Ishikawa (cell line): ENCODE results near the gene C11orf24.

Source experiments
- CEBPB ChIP-seq: IDR thresholded peaks from 2 replicates; pipeline ENCODE4 v1.6.1; 2012
- CREB1 ChIP-seq: IDR thresholded peaks from 2 replicates; pipeline ENCODE4 v1.6.1; 2012; ENCODE audit warnings: low read depth
- EGR1 ChIP-seq: IDR thresholded peaks from 2 replicates; pipeline ENCODE4 v1.6.1; 2012
- EP300 ChIP-seq: IDR thresholded peaks from 2 replicates; pipeline ENCODE4 v1.6.1; 2012; ENCODE audit warnings: borderline replicate concordance
- MAX ChIP-seq: IDR thresholded peaks from 2 replicates; pipeline ENCODE4 v1.6.1; 2012
- NFIC ChIP-seq: IDR thresholded peaks from 2 replicates; pipeline ENCODE4 v1.6.1; 2012
- REST ChIP-seq: IDR thresholded peaks from 2 replicates; pipeline ENCODE4 v1.6.1; 2012; ENCODE audit warnings: low read depth, mild to moderate bottlenecking
- YY1 ChIP-seq: IDR thresholded peaks from 2 replicates; pipeline ENCODE4 v1.6.1; 2012; ENCODE audit warnings: low read depth
- ZBTB7A ChIP-seq: IDR thresholded peaks from 2 replicates; pipeline ENCODE4 v1.6.1; 2012; ENCODE audit warnings: low read depth

- no peak for TF ChIP-seq EP300
- TF ChIP-seq ZBTB7A, result no peak
- TF ChIP-seq YY1, result no peak
- TF ChIP-seq MAX, result no peak
- no peak for TF ChIP-seq REST
- TF ChIP-seq CREB1, result no peak
- no peak for TF ChIP-seq NFIC
- TF ChIP-seq CEBPB, result no peak
- TF ChIP-seq EGR1, result no peak
Observed at GRCh38 chr11:68260484-68260883, 11.3 kb downstream of the C11orf24 start.
